Measurements from ENCODE around the gene TM4SF5. TPM values are rescaled to one million over a fixed set of nuclear protein-coding genes. Genes with fewer than 3 reads are reported as not detected.

TM4SF5 gene
- total and polyA plus RNA-seq, 10 of the 15 experiments (the other 5 are each of a cell fraction or from before 2014, with no cell fraction given), result 0.40 TPM; not detected in 9

DNA sequence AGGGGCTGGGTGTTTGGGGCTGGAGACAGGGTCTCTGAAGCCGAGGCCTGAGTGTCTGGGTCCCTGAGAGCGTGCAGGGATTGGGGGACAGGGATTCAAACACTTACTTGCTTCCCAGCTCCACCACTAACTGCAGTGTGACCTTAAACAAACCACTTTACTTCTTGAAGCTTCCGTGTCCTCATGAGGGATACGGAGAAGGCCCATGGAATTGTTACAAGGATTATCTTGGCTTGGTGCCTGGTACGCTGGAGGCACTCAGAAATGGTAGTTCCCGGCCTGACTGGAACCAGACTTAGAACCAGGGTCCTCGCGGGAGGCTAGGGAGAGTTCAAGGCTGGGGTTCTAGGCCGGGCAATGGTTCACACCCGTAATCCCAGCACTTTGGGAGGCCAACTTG lies 29.1 kb upstream of the TM4SF5 start:
- Histone ChIP-seq H3K9me3 (replicated peaks; ENCODE audit: control insufficient read depth, insufficient read depth, low read length) (no peaks in the 10 kb centered on the region), H3K79me2 (ENCODE audit: control insufficient read depth, insufficient read depth, low read length) (no peaks in the 10 kb centered on the region), H4K20me1 (ENCODE audit: control insufficient read depth, insufficient read depth) (no peaks in the 10 kb centered on the region), H2AFZ (ENCODE audit: control insufficient read depth, low read depth, low read length) (no peak overlapping the region), H3K36me3 (ENCODE audit: control insufficient read depth in 2 of 2, insufficient read depth in 2 of 2, low read length in 1 of 2) (no peaks in the 10 kb centered on the region), H3K27me3 (replicated peaks in 1 of 2; ENCODE audit: control insufficient read depth in 2 of 2, insufficient read depth in 2 of 2, low read length in 1 of 2) (peaks cover 9 to 15% of the 10 kb centered on the region in 2 experiments), H3K27ac (ENCODE audit: control insufficient read depth, insufficient read depth) (no peak overlapping the region), H3K4me2 (ENCODE audit: control insufficient read depth, insufficient read depth) (no peak overlapping the region), H3K4me3 (no peak overlapping the region), H3K4me1 (ENCODE audit: control insufficient read depth, insufficient read depth, low read length) (peaks cover 3% of the 10 kb centered on the region; the same call in 1 of the 2 replicates), H3K9ac (ENCODE audit: control insufficient read depth, insufficient read depth, low read length) (no peak overlapping the region)
- in situ Hi-C loops (cut with MboI) (no loop called here), intact Hi-C loops (cut with micrococcal nuclease; ENCODE audit: unreplicated experiment) (no loop called here)
- ChIA-PET POLR2A (interaction anchor here (0.6 kb wide), 1 partner anchor 94 kb away, joined by 4 read pairs; no protein-coding TSS in a partner anchor), RAD21 (ENCODE audit: unreplicated experiment) (no interaction called here), CTCF (no interaction called here), SMC1A (ENCODE audit: uncharacterized antibody, unreplicated experiment) (no interaction called here)
- ATAC-seq (no peak), FAIRE-seq (no peak), DNase-seq (ENCODE audit: low read depth, low spot score) (no peak)
- BruUV-seq (replicated peaks), result no TSS peak
- WGBS (ENCODE audit: insufficient coverage, insufficient replicate concordance, low lambda C conversion rate, missing lambda C conversion rate), result 60% methylated on average over 9 of the region's 10 CpGs
- TF ChIP-seq, protein P1, sequence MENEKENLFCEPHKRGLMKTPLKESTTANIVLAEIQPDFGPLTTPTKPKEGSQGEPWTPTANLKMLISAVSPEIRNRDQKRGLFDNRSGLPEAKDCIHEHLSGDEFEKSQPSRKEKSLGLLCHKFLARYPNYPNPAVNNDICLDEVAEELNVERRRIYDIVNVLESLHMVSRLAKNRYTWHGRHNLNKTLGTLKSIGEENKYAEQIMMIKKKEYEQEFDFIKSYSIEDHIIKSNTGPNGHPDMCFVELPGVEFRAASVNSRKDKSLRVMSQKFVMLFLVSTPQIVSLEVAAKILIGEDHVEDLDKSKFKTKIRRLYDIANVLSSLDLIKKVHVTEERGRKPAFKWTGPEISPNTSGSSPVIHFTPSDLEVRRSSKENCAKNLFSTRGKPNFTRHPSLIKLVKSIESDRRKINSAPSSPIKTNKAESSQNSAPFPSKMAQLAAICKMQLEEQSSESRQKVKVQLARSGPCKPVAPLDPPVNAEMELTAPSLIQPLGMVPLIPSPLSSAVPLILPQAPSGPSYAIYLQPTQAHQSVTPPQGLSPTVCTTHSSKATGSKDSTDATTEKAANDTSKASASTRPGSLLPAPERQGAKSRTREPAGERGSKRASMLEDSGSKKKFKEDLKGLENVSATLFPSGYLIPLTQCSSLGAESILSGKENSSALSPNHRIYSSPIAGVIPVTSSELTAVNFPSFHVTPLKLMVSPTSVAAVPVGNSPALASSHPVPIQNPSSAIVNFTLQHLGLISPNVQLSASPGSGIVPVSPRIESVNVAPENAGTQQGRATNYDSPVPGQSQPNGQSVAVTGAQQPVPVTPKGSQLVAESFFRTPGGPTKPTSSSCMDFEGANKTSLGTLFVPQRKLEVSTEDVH (IDR thresholded peaks at IDR 0.05; ENCODE audit: low read depth, partially characterized antibody), result no peak
- TF ChIP-seq SMAD1 (IDR thresholded peaks at IDR 0.05; ENCODE audit: low read depth, partially characterized antibody), result no peak
- TF ChIP-seq, protein P2, sequence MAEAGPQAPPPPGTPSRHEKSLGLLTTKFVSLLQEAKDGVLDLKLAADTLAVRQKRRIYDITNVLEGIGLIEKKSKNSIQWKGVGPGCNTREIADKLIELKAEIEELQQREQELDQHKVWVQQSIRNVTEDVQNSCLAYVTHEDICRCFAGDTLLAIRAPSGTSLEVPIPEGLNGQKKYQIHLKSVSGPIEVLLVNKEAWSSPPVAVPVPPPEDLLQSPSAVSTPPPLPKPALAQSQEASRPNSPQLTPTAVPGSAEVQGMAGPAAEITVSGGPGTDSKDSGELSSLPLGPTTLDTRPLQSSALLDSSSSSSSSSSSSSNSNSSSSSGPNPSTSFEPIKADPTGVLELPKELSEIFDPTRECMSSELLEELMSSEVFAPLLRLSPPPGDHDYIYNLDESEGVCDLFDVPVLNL (IDR thresholded peaks at IDR 0.05; ENCODE audit: low read depth, low read length), result no peak
- no peak for TF ChIP-seq SMC3 (IDR thresholded peaks at IDR 0.05; ENCODE audit: borderline replicate concordance, low read length)

All from GM12878 (cell line).